GM12878 (cell line): ENCODE data around the gene DAO. TPM values are rescaled to one million over a fixed set of nuclear protein-coding genes. Genes with fewer than 3 reads are reported as not detected.

Experiments
- ATAC-seq: fragments of 200-7000 bp; cut with Tn5 transposase; 3 replicates; pipeline ENCODE4 v1.9.1; 2020; ENCODE audit warnings: mild to moderate bottlenecking, moderate library complexity
- BruUV-seq: library from RNA; stranded (reverse); fragments of 400-500 nt; replicated peaks from 2 replicates; lab custom pipeline; 2021; lab: Mats Ljungman, UMichigan
- CTCF ChIA-PET: fragments of 300-600 bp; sonication (Branson Sonifier 250); formaldehyde crosslinking; extraction: SDS; loops from one replicate; lab custom pipeline; 2021; ENCODE audit warnings: inconsistent platforms; lab: Yijun Ruan, JAX
- POLR2A ChIA-PET: fragments of 350-600 bp; formaldehyde crosslinking; extraction: SDS; loops from one replicate; lab custom pipeline; 2021; ENCODE audit warnings: inconsistent platforms; lab: Charles Lee
- RAD21 ChIA-PET: fragments of 300-600 bp; sonication (Branson Sonifier 250); formaldehyde crosslinking; loops from one replicate; lab custom pipeline; 2023; ENCODE audit warnings: antibody characterized with exemption; ENCODE audit not compliant: unreplicated experiment; lab: Charles Lee
- SMC1A ChIA-PET: fragments of 300-600 bp; sonication (Branson Sonifier 250); formaldehyde crosslinking; loops from one replicate; lab custom pipeline; 2023; ENCODE audit not compliant: unreplicated experiment, uncharacterized antibody; lab: Charles Lee
- DNase-seq: peaks from one replicate; pipeline ENCODE4 v3.0.0-alpha.2; 2011; ENCODE audit warnings: low read depth, low spot score
- FAIRE-seq: peaks from 3 replicates; lab custom pipeline; 2011; peaks lifted over from hg19 to GRCh38; lab: Jason Lieb, UNC
- H2AFZ ChIP-seq: 2 replicates; pipeline ENCODE4 v1.6.0; 2011; ENCODE audit warnings: low read depth, low read length, control low read depth; ENCODE audit not compliant: control insufficient read depth
- H3K27ac ChIP-seq: 2 replicates; pipeline ENCODE4 v1.5.1; 2011; ENCODE audit warnings: control low read depth; ENCODE audit not compliant: control insufficient read depth, insufficient read depth
- H3K27me3 ChIP-seq, 2 experiments: replicated peaks in 1 of 2; 2 replicates each; pipeline versions ENCODE4 v1.6.0 to v1.6.1; 2011; ENCODE audit warnings: low read length in 1 of 2; ENCODE audit not compliant: control insufficient read depth in 2 of 2, insufficient read depth in 2 of 2
- H3K36me3 ChIP-seq, 2 experiments: 2 replicates each; pipeline ENCODE4 v1.5.1; 2011; ENCODE audit warnings: low read length in 1 of 2; ENCODE audit not compliant: control insufficient read depth in 2 of 2, insufficient read depth in 2 of 2
- H3K4me1 ChIP-seq: 2 replicates; pipeline ENCODE4 v1.6.1; 2011; ENCODE audit warnings: mild to moderate bottlenecking, low read length, moderate library complexity, mixed read lengths; ENCODE audit not compliant: control insufficient read depth, insufficient read depth
- H3K4me2 ChIP-seq: 2 replicates; pipeline ENCODE4 v1.6.0; 2011; ENCODE audit warnings: control low read depth; ENCODE audit not compliant: control insufficient read depth, insufficient read depth
- H3K4me3 ChIP-seq: fragments of 200-600 bp; sonication (generic); 2 replicates; pipeline ENCODE4 v1.5.1; 2016
- H3K79me2 ChIP-seq: 2 replicates; pipeline ENCODE4 v1.6.0; 2011; ENCODE audit warnings: low read length; ENCODE audit not compliant: control insufficient read depth, insufficient read depth
- H3K9ac ChIP-seq: 2 replicates; pipeline ENCODE4 v1.8.0; 2011; ENCODE audit warnings: low read length, control low read depth, mixed read lengths; ENCODE audit not compliant: control insufficient read depth, insufficient read depth
- H3K9me3 ChIP-seq: replicated peaks from 3 replicates; pipeline ENCODE4 v1.5.1; 2011; ENCODE audit warnings: mild to moderate bottlenecking, low read length; ENCODE audit not compliant: control insufficient read depth, insufficient read depth
- H4K20me1 ChIP-seq: 2 replicates; pipeline ENCODE4 v1.6.0; 2011; ENCODE audit not compliant: control insufficient read depth, insufficient read depth
- DPF2 ChIP-seq: fragments of 450-650 bp; IDR thresholded peaks from 2 replicates; pipeline ENCODE4 v1.6.1; 2017; ENCODE audit warnings: mild to moderate bottlenecking
- SP1 ChIP-seq: IDR thresholded peaks from one replicate; pipeline ENCODE4 v1.6.1; 2011; ENCODE audit warnings: low read depth, low read length
- SREBF2 ChIP-seq: IDR thresholded peaks from 2 replicates; pipeline ENCODE4 v1.6.1; 2012; ENCODE audit warnings: mild to moderate bottlenecking, low read length
- TCF7 ChIP-seq: IDR thresholded peaks from 2 replicates; pipeline ENCODE4 v1.6.1; 2014; ENCODE audit warnings: antibody characterized with exemption, borderline replicate concordance
- WRNIP1 ChIP-seq: IDR thresholded peaks from 2 replicates; pipeline ENCODE4 v1.6.1; 2011; ENCODE audit warnings: low read depth, low read length, improper control_type of control experiment, borderline replicate concordance
- WGBS: methylation state at CpG from one replicate; pipeline ENCODE4 v1.1.6; 2016; ENCODE audit warnings: low lambda C conversion rate; ENCODE audit not compliant: insufficient replicate concordance, insufficient coverage; ENCODE audit errors: missing lambda C conversion rate; 5-methylcytosine and 5-hydroxymethylcytosine counted together
- in situ Hi-C: fragments of 300-500 bp; cut with MboI; formaldehyde crosslinking; loops from 9 replicates; pipeline ENCODE4 v1.14.3; 2018; ENCODE audit warnings: mixed read lengths
- intact Hi-C: fragments of 100-400 bp; cut with micrococcal nuclease; formaldehyde crosslinking; loops from one replicate; pipeline ENCODE4 v1.14.2; 2022; ENCODE audit not compliant: unreplicated experiment
- polyA plus RNA-seq, 11 experiments: library from polyadenylated mRNA; depleted of rRNA in 4 of 11; unstranded in 6 of 11; stranded (reverse) in 5 of 11; fragments of >200 nt; fragmentation: Nextera tagmentation in 4 of 11; fragmentation: Illumina TruSeq in 1 of 11; extraction: Ambion mirVana in 4 of 11; extraction: Trizol in 1 of 11; gene quantifications; 1 replicate in 1 of 11; 2 replicates in 10 of 11; pipeline versions ENCODE4 v1.2.1 to v1.2.3, GENCODE V29; 2011 to 2016; ENCODE audit warnings: inconsistent platforms in 2 of 11, missing spikeins in 2 of 11, low read depth in 1 of 11
- total RNA-seq, 4 experiments: library from RNA; depleted of rRNA in 3 of 4; stranded (reverse); fragments of >200 nt in 3 of 4; fragmentation: Illumina TruSeq in 1 of 4; extraction: Trizol in 1 of 4; gene quantifications; 2 replicates each; pipeline versions ENCODE4 v1.2.1 to v1.2.3, GENCODE V29; 2013 to 2021
- TF ChIP-seq, protein P1 (sequence below): IDR thresholded peaks from 2 replicates; pipeline ENCODE4 v1.6.1; 2011; ENCODE audit warnings: low read depth, low read length, improper control_type of control experiment, borderline replicate concordance
- TF ChIP-seq, protein P2 (sequence below): fragments of 450-650 bp; IDR thresholded peaks from 2 replicates; pipeline ENCODE4 v1.6.1; 2018; ENCODE audit warnings: mild to moderate bottlenecking, low read depth, moderate library complexity; ENCODE audit not compliant: partially characterized antibody
- TF ChIP-seq, protein P3 (sequence below): fragments of 450-650 bp; conservative IDR thresholded peaks from 2 replicates; pipeline ENCODE4 v1.6.1; 2017; ENCODE audit warnings: mild to moderate bottlenecking, moderate library complexity

Gene DAO
- total and polyA plus RNA-seq, 10 of the 15 experiments (the other 5 are each of a cell fraction or from before 2014, with no cell fraction given): 0.15 TPM; not detected in 9

DNA sequence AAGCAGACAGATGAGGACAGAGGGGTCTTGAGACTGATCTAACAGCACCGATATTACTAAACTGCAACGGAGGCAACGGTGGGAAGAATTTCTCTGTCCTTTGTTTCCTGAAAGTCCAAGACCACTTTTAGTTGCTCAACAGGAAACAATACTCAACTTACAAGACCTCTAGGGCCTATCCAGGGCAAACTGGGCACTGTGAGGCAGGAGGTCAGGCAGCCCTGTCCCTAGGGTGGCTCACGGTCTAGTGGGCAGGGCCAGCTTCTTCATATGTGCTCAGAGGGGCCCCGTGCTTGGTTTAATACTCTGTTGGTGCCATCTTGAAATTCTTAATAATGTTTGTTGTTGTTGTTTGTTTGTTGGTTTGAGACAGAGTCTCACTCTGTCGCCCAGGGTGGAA, 36.7 kb upstream of the DAO start:
- H3K4me3 ChIP-seq: no peak overlapping the region
- TF ChIP-seq TCF7 (no peak), SP1 (no peak), DPF2 (no peak), WRNIP1 (no peak), SREBF2 (no peak)
- TF ChIP-seq, protein P1, sequence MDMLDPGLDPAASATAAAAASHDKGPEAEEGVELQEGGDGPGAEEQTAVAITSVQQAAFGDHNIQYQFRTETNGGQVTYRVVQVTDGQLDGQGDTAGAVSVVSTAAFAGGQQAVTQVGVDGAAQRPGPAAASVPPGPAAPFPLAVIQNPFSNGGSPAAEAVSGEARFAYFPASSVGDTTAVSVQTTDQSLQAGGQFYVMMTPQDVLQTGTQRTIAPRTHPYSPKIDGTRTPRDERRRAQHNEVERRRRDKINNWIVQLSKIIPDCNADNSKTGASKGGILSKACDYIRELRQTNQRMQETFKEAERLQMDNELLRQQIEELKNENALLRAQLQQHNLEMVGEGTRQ: no peak
- TF ChIP-seq, protein P2, sequence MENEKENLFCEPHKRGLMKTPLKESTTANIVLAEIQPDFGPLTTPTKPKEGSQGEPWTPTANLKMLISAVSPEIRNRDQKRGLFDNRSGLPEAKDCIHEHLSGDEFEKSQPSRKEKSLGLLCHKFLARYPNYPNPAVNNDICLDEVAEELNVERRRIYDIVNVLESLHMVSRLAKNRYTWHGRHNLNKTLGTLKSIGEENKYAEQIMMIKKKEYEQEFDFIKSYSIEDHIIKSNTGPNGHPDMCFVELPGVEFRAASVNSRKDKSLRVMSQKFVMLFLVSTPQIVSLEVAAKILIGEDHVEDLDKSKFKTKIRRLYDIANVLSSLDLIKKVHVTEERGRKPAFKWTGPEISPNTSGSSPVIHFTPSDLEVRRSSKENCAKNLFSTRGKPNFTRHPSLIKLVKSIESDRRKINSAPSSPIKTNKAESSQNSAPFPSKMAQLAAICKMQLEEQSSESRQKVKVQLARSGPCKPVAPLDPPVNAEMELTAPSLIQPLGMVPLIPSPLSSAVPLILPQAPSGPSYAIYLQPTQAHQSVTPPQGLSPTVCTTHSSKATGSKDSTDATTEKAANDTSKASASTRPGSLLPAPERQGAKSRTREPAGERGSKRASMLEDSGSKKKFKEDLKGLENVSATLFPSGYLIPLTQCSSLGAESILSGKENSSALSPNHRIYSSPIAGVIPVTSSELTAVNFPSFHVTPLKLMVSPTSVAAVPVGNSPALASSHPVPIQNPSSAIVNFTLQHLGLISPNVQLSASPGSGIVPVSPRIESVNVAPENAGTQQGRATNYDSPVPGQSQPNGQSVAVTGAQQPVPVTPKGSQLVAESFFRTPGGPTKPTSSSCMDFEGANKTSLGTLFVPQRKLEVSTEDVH: no peak
- TF ChIP-seq, protein P3, sequence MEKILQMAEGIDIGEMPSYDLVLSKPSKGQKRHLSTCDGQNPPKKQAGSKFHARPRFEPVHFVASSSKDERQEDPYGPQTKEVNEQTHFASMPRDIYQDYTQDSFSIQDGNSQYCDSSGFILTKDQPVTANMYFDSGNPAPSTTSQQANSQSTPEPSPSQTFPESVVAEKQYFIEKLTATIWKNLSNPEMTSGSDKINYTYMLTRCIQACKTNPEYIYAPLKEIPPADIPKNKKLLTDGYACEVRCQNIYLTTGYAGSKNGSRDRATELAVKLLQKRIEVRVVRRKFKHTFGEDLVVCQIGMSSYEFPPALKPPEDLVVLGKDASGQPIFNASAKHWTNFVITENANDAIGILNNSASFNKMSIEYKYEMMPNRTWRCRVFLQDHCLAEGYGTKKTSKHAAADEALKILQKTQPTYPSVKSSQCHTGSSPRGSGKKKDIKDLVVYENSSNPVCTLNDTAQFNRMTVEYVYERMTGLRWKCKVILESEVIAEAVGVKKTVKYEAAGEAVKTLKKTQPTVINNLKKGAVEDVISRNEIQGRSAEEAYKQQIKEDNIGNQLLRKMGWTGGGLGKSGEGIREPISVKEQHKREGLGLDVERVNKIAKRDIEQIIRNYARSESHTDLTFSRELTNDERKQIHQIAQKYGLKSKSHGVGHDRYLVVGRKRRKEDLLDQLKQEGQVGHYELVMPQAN: no peak
- BruUV-seq: no TSS peak
- ATAC-seq: no peak
- no peak overlapping the region for H2AFZ ChIP-seq
- peaks cover 17% of the 10 kb centered on the region for H3K4me1 ChIP-seq
- H3K9ac ChIP-seq: no peak overlapping the region
- no peak for FAIRE-seq
- peaks cover 7 to 17% of the 10 kb centered on the region in 2 experiments; a peak in 3 of 4 replicates for H3K36me3 ChIP-seq
- ChIA-PET POLR2A (no interaction called here), RAD21 (no interaction called here), SMC1A (interaction anchor here (1.0 to 1.1 kb wide), 2 partner anchors 17 to 179 kb away, joined by 3 to 6 read pairs; no protein-coding TSS in a partner anchor), CTCF (interaction anchor here (0.7 to 0.8 kb wide), 2 partner anchors 8 to 39 kb away, joined by 3 read pairs; no protein-coding TSS in a partner anchor)
- 100% methylated on average over 6 of the region's 6 CpGs for WGBS
- in situ Hi-C loops (no loop called here), intact Hi-C loops (no loop called here)
- no peaks in the 10 kb centered on the region for H3K27me3 ChIP-seq
- no peaks in the 10 kb centered on the region; the same call in 2 of the 3 replicates for H3K9me3 ChIP-seq
- H3K79me2 ChIP-seq: peaks cover 29% of the 10 kb centered on the region
- no peak overlapping the region for H3K4me2 ChIP-seq
- H3K27ac ChIP-seq: no peak overlapping the region
- DNase-seq: no peak
- no peaks in the 10 kb centered on the region for H4K20me1 ChIP-seq
